ENCODE data around the gene FCER1G.

The FCER1G gene

DNA sequence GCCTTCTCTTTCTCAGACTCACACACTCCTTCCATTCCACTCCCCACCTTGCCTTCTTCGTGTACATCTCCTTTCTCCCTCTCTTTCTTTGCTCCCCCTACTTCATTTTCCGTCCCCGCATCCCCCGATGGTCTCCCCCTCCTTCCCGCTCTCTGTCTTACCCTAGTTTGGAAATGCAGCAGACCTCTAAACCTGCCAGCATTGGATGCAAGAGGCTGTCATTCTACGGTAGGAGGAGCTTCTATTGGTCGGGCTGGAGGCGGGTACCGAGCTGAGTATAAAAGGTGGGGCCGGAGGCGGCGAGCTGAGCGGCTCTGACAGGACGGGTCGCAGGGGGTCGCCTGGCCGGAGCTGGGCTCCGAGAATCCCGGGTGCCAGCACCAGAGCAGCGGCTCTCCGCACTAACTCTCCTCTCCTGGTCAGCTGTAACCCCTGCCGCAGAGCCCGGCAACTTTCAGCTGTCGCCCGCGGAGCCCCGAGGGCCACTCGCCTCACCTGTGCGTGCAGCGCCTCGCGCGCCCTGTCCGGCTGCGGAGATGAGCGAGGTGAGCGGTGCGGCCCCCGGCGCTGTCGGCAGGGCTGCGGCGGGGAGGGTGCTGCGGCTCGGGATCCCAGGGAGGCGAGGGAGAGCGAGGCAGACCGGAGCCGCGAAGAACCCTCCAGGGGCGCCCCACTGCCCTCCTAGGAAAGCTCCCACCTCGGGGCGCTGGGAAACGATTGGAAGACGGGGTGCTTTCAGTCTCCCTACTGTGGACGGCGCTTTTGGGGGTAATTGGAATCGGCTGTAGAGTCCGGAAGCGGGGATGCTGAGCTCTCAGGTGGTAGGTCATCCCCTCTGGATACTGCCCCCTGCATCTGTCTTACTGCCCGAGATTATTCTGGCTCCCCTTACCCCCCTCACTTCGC, 43.6 kb downstream of the FCER1G start, which contains the start of gene PCP4L1:
Gene PCP4L1, plus strand, starts transcription at position 307 of the 906 bp plus-strand sequence. Its CDS starts 230 bp downstream, at position 537.
- TF ChIP-seq, protein P1, sequence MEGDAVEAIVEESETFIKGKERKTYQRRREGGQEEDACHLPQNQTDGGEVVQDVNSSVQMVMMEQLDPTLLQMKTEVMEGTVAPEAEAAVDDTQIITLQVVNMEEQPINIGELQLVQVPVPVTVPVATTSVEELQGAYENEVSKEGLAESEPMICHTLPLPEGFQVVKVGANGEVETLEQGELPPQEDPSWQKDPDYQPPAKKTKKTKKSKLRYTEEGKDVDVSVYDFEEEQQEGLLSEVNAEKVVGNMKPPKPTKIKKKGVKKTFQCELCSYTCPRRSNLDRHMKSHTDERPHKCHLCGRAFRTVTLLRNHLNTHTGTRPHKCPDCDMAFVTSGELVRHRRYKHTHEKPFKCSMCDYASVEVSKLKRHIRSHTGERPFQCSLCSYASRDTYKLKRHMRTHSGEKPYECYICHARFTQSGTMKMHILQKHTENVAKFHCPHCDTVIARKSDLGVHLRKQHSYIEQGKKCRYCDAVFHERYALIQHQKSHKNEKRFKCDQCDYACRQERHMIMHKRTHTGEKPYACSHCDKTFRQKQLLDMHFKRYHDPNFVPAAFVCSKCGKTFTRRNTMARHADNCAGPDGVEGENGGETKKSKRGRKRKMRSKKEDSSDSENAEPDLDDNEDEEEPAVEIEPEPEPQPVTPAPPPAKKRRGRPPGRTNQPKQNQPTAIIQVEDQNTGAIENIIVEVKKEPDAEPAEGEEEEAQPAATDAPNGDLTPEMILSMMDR (conservative IDR thresholded peaks at IDR 0.05; ENCODE audit: low read length), result no peak
- no peak for TF ChIP-seq EZH2phosphoT487 (IDR thresholded peaks at IDR 0.05; ENCODE audit: borderline replicate concordance)
- no peaks in the 10 kb centered on the region for H3K79me2 ChIP-seq (ENCODE audit: insufficient read depth, low read length)
- H3K9me3 ChIP-seq (ENCODE audit: insufficient read depth, low read depth, low read length), result peaks cover 3% of the 10 kb centered on the region; the same call in 1 of the 2 replicates
- H3K9me2 ChIP-seq (replicated peaks; ENCODE audit: low read depth, low read length), result no peaks in the 10 kb centered on the region
- H2AFZ ChIP-seq (ENCODE audit: low read length), result no peak within 1 kb of the TSS
- H3K4me2 ChIP-seq (ENCODE audit: low read depth, low read length, poor library complexity, severe bottlenecking), result no peak within 1 kb of the TSS
- H3K9ac ChIP-seq (ENCODE audit: low read depth, low read length, poor library complexity, severe bottlenecking), result no peak within 1 kb of the TSS
- H3K27me3 ChIP-seq (ENCODE audit: insufficient read depth, low read length, poor library complexity, severe bottlenecking), result no peaks in the 10 kb centered on the region
- no peak within 1 kb of the TSS for H3K4me3 ChIP-seq (ENCODE audit: low read length, poor library complexity, severe bottlenecking)
- H4K20me1 ChIP-seq (ENCODE audit: insufficient read depth, low read length, poor library complexity, severe bottlenecking), result no peaks in the 10 kb centered on the region
- no peaks in the 10 kb centered on the region for H3F3A ChIP-seq (ENCODE audit: low read depth)
- H3K4me1 ChIP-seq (ENCODE audit: insufficient read depth, low read length, poor library complexity, severe bottlenecking), result peaks cover 9% of the 10 kb centered on the region
- no peaks in the 10 kb centered on the region for H3K36me3 ChIP-seq (ENCODE audit: insufficient read depth, low read length)

DNA sequence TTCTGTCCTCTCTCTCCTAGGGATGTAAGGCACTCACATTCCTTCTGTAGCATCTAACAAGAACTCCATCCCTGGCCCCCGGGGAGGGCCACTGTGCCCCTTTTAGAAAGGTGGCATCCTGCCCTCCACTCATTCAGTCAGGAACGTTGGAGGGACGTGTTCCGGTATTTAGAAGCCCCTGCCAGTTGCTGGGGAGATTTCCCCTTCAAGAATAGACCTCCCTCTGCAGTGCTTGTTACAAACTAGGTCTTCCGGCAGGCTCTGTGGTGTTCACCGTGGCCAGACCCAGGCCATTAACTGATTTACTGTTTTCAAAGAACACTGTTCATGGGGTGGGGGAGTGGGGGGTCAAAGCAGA, 44.2 kb downstream of the FCER1G start:
- H3K4me1 ChIP-seq (ENCODE audit: insufficient read depth, low read length, poor library complexity, severe bottlenecking), result peaks cover 9% of the 10 kb centered on the region
- no peaks in the 10 kb centered on the region for H3K36me3 ChIP-seq (ENCODE audit: insufficient read depth, low read length)
- H3K4me2 ChIP-seq (ENCODE audit: low read depth, low read length, poor library complexity, severe bottlenecking), result no peak overlapping the region
- H4K20me1 ChIP-seq (ENCODE audit: insufficient read depth, low read length, poor library complexity, severe bottlenecking), result no peaks in the 10 kb centered on the region
- TF ChIP-seq, protein P1 (conservative IDR thresholded peaks at IDR 0.05; ENCODE audit: low read length), result no peak
- no peak for TF ChIP-seq EZH2phosphoT487 (IDR thresholded peaks at IDR 0.05; ENCODE audit: borderline replicate concordance)
- H3K9me3 ChIP-seq (ENCODE audit: insufficient read depth, low read depth, low read length), result peaks cover 3% of the 10 kb centered on the region; the same call in 1 of the 2 replicates
- H3K27me3 ChIP-seq (ENCODE audit: insufficient read depth, low read length, poor library complexity, severe bottlenecking), result no peaks in the 10 kb centered on the region
- H3K9ac ChIP-seq (ENCODE audit: low read depth, low read length, poor library complexity, severe bottlenecking), result no peak overlapping the region
- no peaks in the 10 kb centered on the region for H3K79me2 ChIP-seq (ENCODE audit: insufficient read depth, low read length)
- no peak overlapping the region for H2AFZ ChIP-seq (ENCODE audit: low read length)
- no peak overlapping the region for H3K4me3 ChIP-seq (ENCODE audit: low read length, poor library complexity, severe bottlenecking)
- H3F3A ChIP-seq (ENCODE audit: low read depth), result no peaks in the 10 kb centered on the region
- H3K9me2 ChIP-seq (replicated peaks; ENCODE audit: low read depth, low read length), result no peaks in the 10 kb centered on the region

GRCh38 chr1:161259765-161260164, 44.7 kb downstream of the FCER1G start:
- Histone ChIP-seq H3K27me3 (ENCODE audit: insufficient read depth, low read length, poor library complexity, severe bottlenecking) (no peaks in the 10 kb centered on the region), H3K9ac (ENCODE audit: low read depth, low read length, poor library complexity, severe bottlenecking) (no peak overlapping the region), H4K20me1 (ENCODE audit: insufficient read depth, low read length, poor library complexity, severe bottlenecking) (no peaks in the 10 kb centered on the region), H3K4me1 (ENCODE audit: insufficient read depth, low read length, poor library complexity, severe bottlenecking) (peaks cover 9% of the 10 kb centered on the region), H3K36me3 (ENCODE audit: insufficient read depth, low read length) (no peaks in the 10 kb centered on the region), H3K4me3 (ENCODE audit: low read length, poor library complexity, severe bottlenecking) (no peak overlapping the region), H2AFZ (ENCODE audit: low read length) (no peak overlapping the region), H3K9me2 (replicated peaks; ENCODE audit: low read depth, low read length) (no peaks in the 10 kb centered on the region), H3K9me3 (ENCODE audit: insufficient read depth, low read depth, low read length) (peaks cover 3% of the 10 kb centered on the region; the same call in 1 of the 2 replicates), H3K79me2 (ENCODE audit: insufficient read depth, low read length) (no peaks in the 10 kb centered on the region), H3F3A (ENCODE audit: low read depth) (no peaks in the 10 kb centered on the region), H3K4me2 (ENCODE audit: low read depth, low read length, poor library complexity, severe bottlenecking) (no peak overlapping the region)
- no peak for TF ChIP-seq EZH2phosphoT487 (IDR thresholded peaks at IDR 0.05; ENCODE audit: borderline replicate concordance)
- TF ChIP-seq, protein P1 (conservative IDR thresholded peaks at IDR 0.05; ENCODE audit: low read length), result no peak

All from Loucy (cell line).